GM19395 (cell line): ENCODE results near the gene MID1.

Experiments
- ATAC-seq: cut with Tn5 transposase; IDR thresholded peaks from one replicate; pipeline ENCODE4 v1.9.1; 2021; ENCODE audit warnings: mild to moderate bottlenecking, moderate library complexity; ENCODE audit not compliant: unreplicated experiment

Gene MID1

GRCh38 chrX:10533696-10534365 is 86.6 kb downstream of the MID1 start:
- no peak for ATAC-seq

GRCh38 chrX:10531927-10532326 is 88.5 kb downstream of the MID1 start:
- no peak for ATAC-seq

- no peak for ATAC-seq
These were observed 91.0 kb downstream of the MID1 start for GRCh38 chrX:10529344-10529743.

- no peak for ATAC-seq
These were observed 93.9 kb downstream of the MID1 start for GRCh38 chrX:10526451-10526850.

GRCh38 chrX:10525381-10526120 is 94.8 kb downstream of the MID1 start:
- no peak for ATAC-seq

- ATAC-seq, result no peak
These were observed 95.8 kb downstream of the MID1 start for GRCh38 chrX:10524578-10524977.

GRCh38 chrX:10519761-10520160 is 100.6 kb downstream of the MID1 start:
- ATAC-seq, result no peak

- no peak for ATAC-seq
These were observed 101.1 kb downstream of the MID1 start for GRCh38 chrX:10519278-10519677.

- no peak for ATAC-seq
These were observed 102.3 kb downstream of the MID1 start for GRCh38 chrX:10518073-10518472.

- no peak for ATAC-seq
These were observed 103.5 kb downstream of the MID1 start for GRCh38 chrX:10516781-10517322.

GRCh38 chrX:10514891-10515290 is 105.5 kb downstream of the MID1 start:
- ATAC-seq, result no peak

- no peak for ATAC-seq
These were observed 106.4 kb downstream of the MID1 start for GRCh38 chrX:10513974-10514373.

- ATAC-seq, result no peak
These were observed 107.6 kb downstream of the MID1 start for GRCh38 chrX:10512741-10513140.

GRCh38 chrX:10512258-10512657 is 108.1 kb downstream of the MID1 start:
- no peak for ATAC-seq

GRCh38 chrX:10509397-10509796 is 111.0 kb downstream of the MID1 start:
- ATAC-seq, result no peak

- ATAC-seq, result no peak
These were observed 111.5 kb downstream of the MID1 start for GRCh38 chrX:10508891-10509290.

GRCh38 chrX:10507876-10508275 is 112.5 kb downstream of the MID1 start:
- no peak for ATAC-seq

- ATAC-seq, result no peak
These were observed 113.2 kb downstream of the MID1 start for GRCh38 chrX:10507181-10507580.

GRCh38 chrX:10506781-10507180 is 113.6 kb downstream of the MID1 start:
- no peak for ATAC-seq

- no peak for ATAC-seq
These were observed 114.7 kb downstream of the MID1 start for GRCh38 chrX:10505726-10506125.

- ATAC-seq, result no peak
These were observed 117.4 kb downstream of the MID1 start for GRCh38 chrX:10502961-10503360.

GRCh38 chrX:10501611-10502010 is 118.8 kb downstream of the MID1 start:
- no peak for ATAC-seq
